Measurements from ENCODE around the gene SF3B5.
A peak's percentile ranks its signal among the peaks of the same experiment; 100 is the strongest.

Gene SF3B5

GRCh38 chr6:144064402-144065212 is 30.8 kb downstream of the SF3B5 start:
- peak overlapping the region; percentile 84 for H3K4me3 ChIP-seq (ENCODE audit: low read length)
- H3K27ac ChIP-seq (ENCODE audit: low read depth, low read length): peak overlapping the region; percentile 23; the same call in 1 of the 2 replicates
- no peaks in the 10 kb centered on the region for H4K20me1 ChIP-seq (ENCODE audit: control insufficient read depth, insufficient read depth, low read depth, low read length)
- peaks cover 19% of the 10 kb centered on the region for H3K4me1 ChIP-seq (ENCODE audit: control insufficient read depth, low read length)
- H3F3A ChIP-seq (ENCODE audit: control insufficient read depth, insufficient read depth): no peaks in the 10 kb centered on the region; the same call in 1 of the 2 replicates
- H3K4me2 ChIP-seq (ENCODE audit: low read length): peak overlapping the region; percentile 82
- H3K9me3 ChIP-seq (ENCODE audit: control insufficient read depth, insufficient read depth, low read length): no peaks in the 10 kb centered on the region
- H3K9me2 ChIP-seq (replicated peaks; ENCODE audit: control insufficient read depth, low read length): no peaks in the 10 kb centered on the region
- H3K27me3 ChIP-seq (ENCODE audit: control insufficient read depth, low read length): peaks cover 25% of the 10 kb centered on the region
- no peak for TF ChIP-seq CTCF (IDR thresholded peaks at IDR 0.05; ENCODE audit: low read depth, low read length, poor library complexity, severe bottlenecking)
- TF ChIP-seq EZH2phosphoT487 (IDR thresholded peaks at IDR 0.05; ENCODE audit: borderline replicate concordance, low read length): no peak
- no peaks in the 10 kb centered on the region for H3K36me3 ChIP-seq (ENCODE audit: control insufficient read depth, low read length)
- H3K79me2 ChIP-seq (ENCODE audit: control insufficient read depth, low read length): no peaks in the 10 kb centered on the region

GRCh38 chr6:144063744-144064401 is 31.5 kb downstream of the SF3B5 start:
- Histone ChIP-seq H3K27ac (ENCODE audit: low read depth, low read length) (peak overlapping the region; percentile 23), H4K20me1 (ENCODE audit: control insufficient read depth, insufficient read depth, low read depth, low read length) (no peaks in the 10 kb centered on the region), H3K4me2 (ENCODE audit: low read length) (peak overlapping the region; percentile 82), H3K36me3 (ENCODE audit: control insufficient read depth, low read length) (no peaks in the 10 kb centered on the region), H3F3A (ENCODE audit: control insufficient read depth, insufficient read depth) (no peaks in the 10 kb centered on the region; the same call in 1 of the 2 replicates), H3K27me3 (ENCODE audit: control insufficient read depth, low read length) (peaks cover 25% of the 10 kb centered on the region), H3K4me3 (ENCODE audit: low read length) (peak overlapping the region; percentile 84), H3K9me2 (replicated peaks; ENCODE audit: control insufficient read depth, low read length) (no peaks in the 10 kb centered on the region), H3K4me1 (ENCODE audit: control insufficient read depth, low read length) (peaks cover 19% of the 10 kb centered on the region), H3K9me3 (ENCODE audit: control insufficient read depth, insufficient read depth, low read length) (no peaks in the 10 kb centered on the region), H3K79me2 (ENCODE audit: control insufficient read depth, low read length) (no peaks in the 10 kb centered on the region)
- TF ChIP-seq CTCF (IDR thresholded peaks at IDR 0.05; ENCODE audit: low read depth, low read length, poor library complexity, severe bottlenecking) (peak; percentile 36), EZH2phosphoT487 (IDR thresholded peaks at IDR 0.05; ENCODE audit: borderline replicate concordance, low read length) (no peak)

GRCh38 chr6:144063246-144063743 is 32.1 kb downstream of the SF3B5 start:
- Histone ChIP-seq H3K9me2 (replicated peaks; ENCODE audit: control insufficient read depth, low read length) (no peaks in the 10 kb centered on the region), H3K79me2 (ENCODE audit: control insufficient read depth, low read length) (no peaks in the 10 kb centered on the region), H3F3A (ENCODE audit: control insufficient read depth, insufficient read depth) (no peaks in the 10 kb centered on the region; the same call in 1 of the 2 replicates), H3K27ac (ENCODE audit: low read depth, low read length) (0 out of 2 replicates have a peak overlapping the region, but pooled peaks have one; percentile 20), H3K4me1 (ENCODE audit: control insufficient read depth, low read length) (peaks cover 19% of the 10 kb centered on the region), H3K27me3 (ENCODE audit: control insufficient read depth, low read length) (peaks cover 25% of the 10 kb centered on the region), H3K9me3 (ENCODE audit: control insufficient read depth, insufficient read depth, low read length) (no peaks in the 10 kb centered on the region), H4K20me1 (ENCODE audit: control insufficient read depth, insufficient read depth, low read depth, low read length) (no peaks in the 10 kb centered on the region), H3K4me2 (ENCODE audit: low read length) (peak overlapping the region; percentile 82), H3K36me3 (ENCODE audit: control insufficient read depth, low read length) (no peaks in the 10 kb centered on the region), H3K4me3 (ENCODE audit: low read length) (peak overlapping the region; percentile 84)
- TF ChIP-seq EZH2phosphoT487 (IDR thresholded peaks at IDR 0.05; ENCODE audit: borderline replicate concordance, low read length) (no peak), CTCF (IDR thresholded peaks at IDR 0.05; ENCODE audit: low read depth, low read length, poor library complexity, severe bottlenecking) (no peak)
